BLaER1 treated with 17β-estradiol and CSF1 and Interleukin-3, amounts not matched to agents 10 nM and 100 nM (cell line): ENCODE data around the gene AHRR.
"Not testable (repeated sequence)": the region's sequence is repeated elsewhere in the genome, so short reads cannot be mapped to it uniquely, and the experiment has no call there.

Source experiments
- H3K27ac ChIP-seq, 11 experiments: shearing (Covaris generic); formaldehyde crosslinking; 2 replicates each; pipeline ENCODE4 v1.8.1; 2022
- H3K27me3 ChIP-seq, 11 experiments: shearing (Covaris generic); formaldehyde crosslinking; 2 replicates each; pipeline ENCODE4 v1.8.1; 2022
- H3K36me3 ChIP-seq, 11 experiments: shearing (Covaris generic); formaldehyde crosslinking; 2 replicates each; pipeline ENCODE4 v1.8.1; 2022
- H3K4me1 ChIP-seq, 10 experiments: shearing (Covaris generic); formaldehyde crosslinking; 2 replicates each; pipeline ENCODE4 v1.8.1; 2022
- H3K4me2 ChIP-seq, 11 experiments: shearing (Covaris generic); formaldehyde crosslinking; 2 replicates each; pipeline ENCODE4 v1.8.1; 2022
- H3K4me3 ChIP-seq, 10 experiments: shearing (Covaris generic); formaldehyde crosslinking; 2 replicates each; pipeline ENCODE4 v1.8.1; 2022
- H3K9ac ChIP-seq, 11 experiments: shearing (Covaris generic); formaldehyde crosslinking; 2 replicates each; pipeline ENCODE4 v1.8.1; 2022
- H3K9me3 ChIP-seq, 11 experiments: shearing (Covaris generic); formaldehyde crosslinking; replicated peaks in 1 of 11; 2 replicates each; pipeline ENCODE4 v1.8.1; 2022
- H4K20me1 ChIP-seq, 11 experiments: shearing (Covaris generic); formaldehyde crosslinking; 2 replicates each; pipeline ENCODE4 v1.8.1; 2022
- Cebpa-rat ChIP-seq, 11 experiments: shearing (Covaris generic); IDR thresholded peaks; 2 replicates each; pipeline ENCODE4 v1.8.1; 2022

The AHRR gene

DNA sequence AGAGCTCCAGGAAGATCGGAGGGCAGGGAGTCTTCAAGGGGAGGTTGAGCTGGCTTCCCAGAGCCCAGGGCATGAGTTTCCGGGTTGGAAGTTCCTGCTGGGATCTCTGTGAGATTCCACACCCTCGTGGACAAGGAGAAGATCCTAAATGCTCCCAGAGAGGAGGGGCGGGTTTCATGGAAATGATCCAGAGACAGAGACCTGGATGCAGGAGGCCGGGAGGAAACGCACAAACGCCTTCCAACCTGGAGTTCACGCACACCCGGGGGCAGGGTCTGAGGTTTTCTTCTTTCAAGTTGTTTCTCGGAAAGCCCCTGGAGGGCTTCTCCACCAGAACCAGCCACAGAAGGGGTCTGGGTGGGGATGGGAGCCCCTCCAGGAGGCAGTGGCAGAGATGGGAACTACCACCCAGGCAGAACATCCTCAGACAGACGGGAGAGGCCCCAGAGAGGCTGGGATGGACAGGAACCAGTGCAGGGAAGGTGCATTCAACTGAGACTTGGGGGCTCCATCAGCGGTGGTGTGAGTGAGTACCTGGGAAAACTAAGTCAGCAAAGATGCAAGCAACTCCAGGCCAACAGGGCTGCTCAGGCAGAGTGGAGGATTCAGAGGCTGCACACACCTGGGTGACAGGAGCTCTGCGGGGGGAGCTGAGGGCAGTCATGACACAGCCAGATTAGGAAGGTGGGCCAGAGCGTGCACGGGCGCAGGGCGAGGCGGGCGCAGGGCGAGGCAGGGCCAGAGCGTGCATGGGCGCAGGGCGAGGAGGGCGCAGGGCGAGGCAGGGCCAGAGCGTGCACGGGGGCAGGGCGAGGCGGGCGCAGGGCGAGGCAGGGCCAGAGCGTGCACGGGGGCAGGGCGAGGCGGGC is 69.3 kb downstream of the AHRR start:
- H3K4me2 ChIP-seq: peak overlapping the region in 10 of 11 experiments; percentile 18 to 84 (median 61); a peak in 20 of 22 replicates
- no peak overlapping the region for H3K4me3 ChIP-seq
- H3K27ac ChIP-seq: no peak overlapping the region
- peak overlapping the region in 2 of 11 experiments; percentile 10 to 14; a peak in 2 of 22 replicates for H3K9ac ChIP-seq
- peaks cover 0 to 3% (median 0%) of the 10 kb centered on the region in 11 experiments; a peak in 2 of 22 replicates for H3K36me3 ChIP-seq
- H4K20me1 ChIP-seq: peaks cover 0 to 17% (median 0%) of the 10 kb centered on the region in 11 experiments; a peak in 3 of 22 replicates
- peaks cover 7 to 16% (median 9%) of the 10 kb centered on the region in 11 experiments for H3K9me3 ChIP-seq
- no peak for TF ChIP-seq Cebpa-rat (IDR thresholded peaks at IDR 0.05)
- peaks cover 0 to 34% (median 0%) of the 10 kb centered on the region in 11 experiments; a peak in 7 of 22 replicates for H3K27me3 ChIP-seq
- H3K4me1 ChIP-seq: peaks cover 56 to 84% (median 75%) of the 10 kb centered on the region in 10 experiments

- Histone ChIP-seq H3K27ac (peak overlapping the region in 9 of 11 experiments; percentile 27 to 71 (median 58); a peak in 17 of 22 replicates), H3K27me3 (peaks cover 0 to 34% (median 0%) of the 10 kb centered on the region in 11 experiments; a peak in 7 of 22 replicates), H3K36me3 (no peaks in the 10 kb centered on the region), H3K4me3 (peak overlapping the region in 4 of 10 experiments; percentile 0 to 24 (median 14); a peak in 5 of 20 replicates), H4K20me1 (peaks cover 0 to 17% (median 0%) of the 10 kb centered on the region in 11 experiments; a peak in 3 of 22 replicates), H3K9me3 (no peaks in the 10 kb centered on the region), H3K4me2 (peak overlapping the region; percentile 66 to 95 (median 84)), H3K4me1 (peaks cover 61 to 87% (median 80%) of the 10 kb centered on the region in 10 experiments), H3K9ac (peak overlapping the region in 10 of 11 experiments; percentile 14 to 73 (median 50); a peak in 16 of 22 replicates)
- 0 out of 22 replicates have a peak, but pooled peaks of 1 of the 11 experiments have one; percentile 21 for TF ChIP-seq Cebpa-rat (IDR thresholded peaks at IDR 0.05)
These were observed 71.0 kb downstream of the AHRR start for GRCh38 chr5:392431-392988.

- H3K4me1 ChIP-seq: peaks cover 57 to 87% (median 77%) of the 10 kb centered on the region in 10 experiments
- peak overlapping the region in 3 of 11 experiments; percentile 60 to 66 (median 64); a peak in 4 of 22 replicates for H3K27ac ChIP-seq
- no peak for TF ChIP-seq Cebpa-rat (IDR thresholded peaks at IDR 0.05)
- no peaks in the 10 kb centered on the region for H3K9me3 ChIP-seq
- H3K27me3 ChIP-seq: peaks cover 0 to 39% (median 0%) of the 10 kb centered on the region in 11 experiments; a peak in 8 of 22 replicates
- H4K20me1 ChIP-seq: peaks cover 0 to 24% (median 0%) of the 10 kb centered on the region in 11 experiments; a peak in 3 of 22 replicates
- H3K4me3 ChIP-seq: no peak overlapping the region
- H3K9ac ChIP-seq: peak overlapping the region in 3 of 11 experiments; percentile 56 to 73 (median 69); a peak in 5 of 22 replicates
- H3K4me2 ChIP-seq: peak overlapping the region; percentile 66 to 95 (median 84); a peak in 20 of 22 replicates
- no peaks in the 10 kb centered on the region for H3K36me3 ChIP-seq
These were observed 72.3 kb downstream of the AHRR start for GRCh38 chr5:393846-394275.

GRCh38 chr5:394671-395155 is 73.2 kb downstream of the AHRR start:
- H3K9me3 ChIP-seq: no peaks in the 10 kb centered on the region
- no peak for TF ChIP-seq Cebpa-rat (IDR thresholded peaks at IDR 0.05)
- peak overlapping the region; percentile 64 to 93 (median 82) for H3K4me2 ChIP-seq
- H3K27ac ChIP-seq: peak overlapping the region in 5 of 11 experiments; percentile 5 to 59 (median 10); a peak in 9 of 22 replicates
- peaks cover 58 to 87% (median 77%) of the 10 kb centered on the region in 10 experiments for H3K4me1 ChIP-seq
- peak overlapping the region in 7 of 11 experiments; percentile 1 to 66 (median 34); a peak in 9 of 22 replicates for H3K9ac ChIP-seq
- H3K27me3 ChIP-seq: peaks cover 0 to 42% (median 0%) of the 10 kb centered on the region in 11 experiments; a peak in 8 of 22 replicates
- H4K20me1 ChIP-seq: peaks cover 0 to 29% (median 0%) of the 10 kb centered on the region in 11 experiments; a peak in 3 of 22 replicates
- H3K36me3 ChIP-seq: no peaks in the 10 kb centered on the region
- H3K4me3 ChIP-seq: no peak overlapping the region

DNA sequence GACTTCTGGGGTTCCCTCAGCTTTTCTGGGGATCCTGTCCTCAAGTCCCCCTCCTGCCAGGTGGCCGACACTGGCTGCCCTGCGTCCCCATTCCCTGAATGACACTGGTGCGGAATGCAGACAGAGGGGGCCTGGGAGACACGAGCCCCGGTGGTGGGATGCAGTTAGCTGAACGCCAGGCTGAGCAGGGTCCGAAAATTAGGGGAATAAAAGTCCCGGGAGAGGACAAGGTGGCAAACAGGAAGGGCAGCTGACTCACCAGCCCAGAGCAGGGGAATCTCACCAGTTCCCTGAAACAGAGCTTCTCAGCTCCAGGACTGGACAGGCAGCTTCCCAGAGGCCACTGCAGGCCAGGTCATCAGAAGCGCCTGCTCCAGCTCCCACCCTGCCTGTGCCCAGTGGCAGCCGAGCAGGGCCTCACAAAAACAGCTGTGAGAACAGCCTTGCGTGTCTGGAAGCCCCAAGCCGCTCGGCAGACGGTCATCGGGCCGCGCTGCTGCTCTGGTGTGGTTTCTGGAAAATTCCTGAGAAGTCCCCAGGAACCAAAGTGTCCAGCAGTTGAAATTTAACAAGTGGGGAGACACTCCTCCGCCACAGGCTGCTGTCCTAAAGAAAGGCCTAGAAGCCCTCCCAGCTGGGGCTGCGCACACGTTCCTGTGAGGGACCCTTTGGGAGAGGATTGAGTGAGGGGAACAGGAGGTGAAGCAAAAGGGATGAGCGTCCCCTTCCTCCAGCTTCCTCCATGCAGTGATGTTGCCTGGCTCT is 73.8 kb downstream of the AHRR start:
- H3K4me1 ChIP-seq: peaks cover 65 to 88% (median 78%) of the 10 kb centered on the region in 10 experiments
- H3K4me3 ChIP-seq: peak overlapping the region in 1 of 10 experiments; percentile 4; a peak in 1 of 20 replicates
- peak overlapping the region in 6 of 11 experiments; percentile 4 to 59 (median 16); a peak in 11 of 22 replicates for H3K27ac ChIP-seq
- no peak for TF ChIP-seq Cebpa-rat (IDR thresholded peaks at IDR 0.05)
- peaks cover 0 to 29% (median 0%) of the 10 kb centered on the region in 11 experiments; a peak in 3 of 22 replicates for H4K20me1 ChIP-seq
- H3K9ac ChIP-seq: peak overlapping the region in 10 of 11 experiments; percentile 11 to 66 (median 34); a peak in 15 of 22 replicates
- peak overlapping the region; percentile 64 to 93 (median 82) for H3K4me2 ChIP-seq
- H3K9me3 ChIP-seq: no peaks in the 10 kb centered on the region
- peaks cover 0 to 36% (median 0%) of the 10 kb centered on the region in 11 experiments; a peak in 8 of 22 replicates for H3K27me3 ChIP-seq
- H3K36me3 ChIP-seq: no peaks in the 10 kb centered on the region

GRCh38 chr5:395921-396530 is 74.5 kb downstream of the AHRR start:
- Histone ChIP-seq H3K4me3 (no peak overlapping the region; a peak in 1 of 20 replicates), H3K4me2 (peak overlapping the region; percentile 64 to 93 (median 82)), H3K36me3 (no peaks in the 10 kb centered on the region), H3K9ac (peak overlapping the region in 8 of 11 experiments; percentile 22 to 66 (median 40); a peak in 11 of 22 replicates), H3K27me3 (peaks cover 0 to 34% (median 0%) of the 10 kb centered on the region in 11 experiments; a peak in 8 of 22 replicates), H3K27ac (peak overlapping the region in 4 of 11 experiments; percentile 5 to 59 (median 16); a peak in 10 of 22 replicates), H3K4me1 (peaks cover 68 to 88% (median 78%) of the 10 kb centered on the region in 10 experiments), H4K20me1 (peaks cover 0 to 25% (median 0%) of the 10 kb centered on the region in 11 experiments; a peak in 3 of 22 replicates), H3K9me3 (no peaks in the 10 kb centered on the region)
- TF ChIP-seq Cebpa-rat (IDR thresholded peaks at IDR 0.05): no peak

DNA sequence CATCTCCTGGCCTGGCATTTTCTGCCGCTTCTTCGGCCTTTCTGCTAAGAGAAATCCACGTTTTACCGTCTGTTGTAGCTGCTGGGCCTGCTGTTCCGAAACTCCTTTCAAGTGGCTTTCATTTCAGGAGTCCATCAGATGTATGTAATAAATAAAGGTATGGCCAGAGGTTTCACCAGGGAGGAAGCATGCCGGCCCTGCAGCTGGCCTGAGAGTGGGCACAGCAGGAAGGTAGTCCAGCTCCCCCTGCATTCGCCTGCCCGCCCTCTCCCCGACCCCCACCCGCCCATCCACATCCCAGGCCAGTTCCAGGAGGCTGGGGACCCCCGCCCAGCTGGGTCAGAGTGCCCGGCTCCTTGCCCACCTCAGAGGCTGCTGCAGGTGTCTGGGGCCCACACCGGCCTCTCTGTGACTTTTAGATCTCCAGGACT is 75.0 kb downstream of the AHRR start:
- peaks cover 0 to 39% (median 0%) of the 10 kb centered on the region in 11 experiments; a peak in 8 of 22 replicates for H3K27me3 ChIP-seq
- H3K4me2 ChIP-seq: peak overlapping the region in 7 of 11 experiments; percentile 64 to 93 (median 86); a peak in 10 of 22 replicates
- no peak overlapping the region for H3K4me3 ChIP-seq
- peaks cover 0 to 23% (median 0%) of the 10 kb centered on the region in 11 experiments; a peak in 2 of 22 replicates for H4K20me1 ChIP-seq
- no peak overlapping the region for H3K9ac ChIP-seq
- no peaks in the 10 kb centered on the region for H3K36me3 ChIP-seq
- TF ChIP-seq Cebpa-rat (IDR thresholded peaks at IDR 0.05): no peak
- H3K4me1 ChIP-seq: peaks cover 74 to 88% (median 80%) of the 10 kb centered on the region in 10 experiments
- H3K9me3 ChIP-seq: no peaks in the 10 kb centered on the region
- no peak overlapping the region for H3K27ac ChIP-seq

DNA sequence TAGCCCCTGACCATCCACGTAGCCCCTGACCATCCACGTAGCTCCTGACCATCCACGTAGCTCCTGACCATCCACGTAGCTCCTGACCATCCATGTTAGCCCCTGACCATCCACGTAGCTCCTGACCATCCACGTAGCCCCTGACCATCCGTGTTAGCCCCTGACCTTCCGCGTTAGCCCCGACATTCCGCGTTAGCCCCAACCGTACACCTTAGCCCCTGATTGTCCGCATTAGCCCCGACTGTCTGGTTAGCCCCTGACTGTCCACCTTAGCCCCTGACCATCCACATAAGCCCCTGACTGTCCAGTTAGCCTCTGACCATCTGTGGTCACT is 76.6 kb downstream of the AHRR start:
- H3K4me1 ChIP-seq: peaks cover 78 to 90% (median 84%) of the 10 kb centered on the region in 10 experiments
- H3K4me3 ChIP-seq, H3K9me3 ChIP-seq, H3K36me3 ChIP-seq: not testable (repeated sequence)
- peak overlapping the region in 5 of 11 experiments; percentile 50 to 77 (median 68); a peak in 4 of 22 replicates for H3K9ac ChIP-seq
- peak overlapping the region in 4 of 11 experiments; percentile 70 to 91 (median 79); a peak in 6 of 22 replicates for H3K27ac ChIP-seq
- H4K20me1 ChIP-seq: peaks cover 0 to 23% (median 0%) of the 10 kb centered on the region in 11 experiments; a peak in 2 of 22 replicates
- peak overlapping the region; percentile 80 to 99 (median 94); a peak in 19 of 22 replicates for H3K4me2 ChIP-seq
- H3K27me3 ChIP-seq: peaks cover 0 to 41% (median 0%) of the 10 kb centered on the region in 11 experiments; a peak in 8 of 22 replicates
